WTC11 (cell line): ENCODE measurements around the gene NHLRC3. TPM values are rescaled to one million over a fixed set of nuclear protein-coding genes. Genes with fewer than 3 reads are reported as not detected.
A peak's percentile ranks its signal among the peaks of the same experiment; 100 is the strongest.

Experiments
- ATAC-seq: fragments of 200-7000 bp; cut with Tn5 transposase; 2 replicates; pipeline ENCODE4 v1.10.0; 2021; ENCODE audit warnings: mild to moderate bottlenecking, moderate library complexity
- CTCF ChIA-PET: fragments of 300-600 bp; sonication (Branson Sonifier 250); formaldehyde crosslinking; loops from one replicate; lab custom pipeline; 2021; ENCODE audit warnings: antibody characterized with exemption; lab: Charles Lee
- POLR2A ChIA-PET: fragments of 350-600 bp; sonication (Branson Sonifier 250); formaldehyde crosslinking; loops from one replicate; lab custom pipeline; 2021; ENCODE audit warnings: antibody characterized with exemption; lab: Charles Lee
- DNase-seq: peaks from one replicate; pipeline ENCODE4 v3.0.0; 2021; ENCODE audit warnings: low spot score
- H3K27ac Mint-ChIP-seq: 2 replicates; pipeline ENCODE4 v1.8.0; 2021; ENCODE audit warnings: mixed read lengths
- H3K27me3 Mint-ChIP-seq: 2 replicates; pipeline ENCODE4 v1.8.0; 2021; ENCODE audit warnings: low read depth, mild to moderate bottlenecking, moderate library complexity, mixed read lengths
- H3K36me3 Mint-ChIP-seq: 2 replicates; pipeline ENCODE4 v1.8.0; 2021; ENCODE audit warnings: mixed read lengths
- H3K4me1 Mint-ChIP-seq: 2 replicates; pipeline ENCODE4 v1.8.0; 2022; ENCODE audit warnings: mixed read lengths
- H3K4me3 Mint-ChIP-seq: 2 replicates; pipeline ENCODE4 v1.8.0; 2021; ENCODE audit warnings: mild to moderate bottlenecking, moderate library complexity, mixed read lengths
- H3K9me3 Mint-ChIP-seq: 2 replicates; pipeline ENCODE4 v1.8.0; 2021; ENCODE audit warnings: mixed read lengths
- ARID4B ChIP-seq: sonication (generic); formaldehyde crosslinking; IDR thresholded peaks from 2 replicates; pipeline ENCODE4 v1.8.0; 2023; ENCODE audit warnings: missing genetic modification reagents, mild to moderate bottlenecking, borderline replicate concordance
- ATF1 ChIP-seq: sonication (generic); formaldehyde crosslinking; IDR thresholded peaks from 2 replicates; pipeline ENCODE4 v1.8.1; 2023; ENCODE audit warnings: mild to moderate bottlenecking, moderate library complexity, missing genetic modification reagents
- ATF6 ChIP-seq: sonication (generic); formaldehyde crosslinking; IDR thresholded peaks from 2 replicates; pipeline ENCODE4 v1.8.1; 2023; ENCODE audit warnings: mild to moderate bottlenecking, missing genetic modification reagents
- CREB1 ChIP-seq: sonication (generic); formaldehyde crosslinking; IDR thresholded peaks from 2 replicates; pipeline ENCODE4 v1.8.0; 2023; ENCODE audit warnings: mild to moderate bottlenecking, missing genetic modification reagents
- KAT7 ChIP-seq: sonication (generic); formaldehyde crosslinking; IDR thresholded peaks from 2 replicates; pipeline ENCODE4 v1.8.1; 2023; ENCODE audit warnings: missing genetic modification reagents, mild to moderate bottlenecking, borderline replicate concordance
- RELA ChIP-seq: sonication (generic); formaldehyde crosslinking; IDR thresholded peaks from 2 replicates; pipeline ENCODE4 v1.8.1; 2022; ENCODE audit warnings: missing genetic modification reagents, mild to moderate bottlenecking, borderline replicate concordance
- USF2 ChIP-seq: sonication (generic); formaldehyde crosslinking; IDR thresholded peaks from 2 replicates; pipeline ENCODE4 v1.8.1; 2023; ENCODE audit warnings: mild to moderate bottlenecking, missing genetic modification reagents, moderate library complexity
- ZNF121 ChIP-seq: sonication (generic); formaldehyde crosslinking; IDR thresholded peaks from 2 replicates; pipeline ENCODE4 v1.8.0; 2023; ENCODE audit warnings: missing genetic modification reagents
- ZNF263 ChIP-seq: sonication (generic); formaldehyde crosslinking; IDR thresholded peaks from 2 replicates; pipeline ENCODE4 v1.8.1; 2022; ENCODE audit warnings: low read depth, mild to moderate bottlenecking, moderate library complexity, missing genetic modification reagents
- ZNF532 ChIP-seq: fragments of 250-450 bp; sonication (Bioruptor Pico); IDR thresholded peaks from 2 replicates; pipeline ENCODE4 v1.9.0; 2021; ENCODE audit warnings: mild to moderate bottlenecking, borderline replicate concordance
- ZSCAN18 ChIP-seq: fragments of 250-450 bp; sonication (Bioruptor Pico); IDR thresholded peaks from 2 replicates; pipeline ENCODE4 v2.1.2; 2022; ENCODE audit warnings: mild to moderate bottlenecking, moderate library complexity
- total RNA-seq: library from RNA; stranded (reverse); gene quantifications from 3 replicates; pipeline ENCODE4 v1.2.3, GENCODE V29; 2021

Gene NHLRC3
- total RNA-seq, 1 experiment from 2014 or later, result 18.8 TPM

GRCh38 chr13:39023316-39023715 is 14.9 kb upstream of the NHLRC3 start:
- TF ChIP-seq ATF1 (CRISPR knock-in tag) (no peak), KAT7 (CRISPR knock-in tag) (no peak), ZNF532 (no peak), ARID4B (CRISPR knock-in tag) (no peak), ZNF121 (CRISPR knock-in tag) (no peak), ZNF263 (CRISPR knock-in tag) (no peak), RELA (CRISPR knock-in tag) (no peak)
- H3K4me3 Mint-ChIP-seq, result peak overlapping the region; percentile 32
- CTCF ChIA-PET, result no interaction called here
- POLR2A ChIA-PET, result interaction anchor here (1.7 kb wide), 1 partner anchor 14 kb away, joined by 10 read pairs; the partner anchor contains the start of gene PROSER1
- H3K9me3 Mint-ChIP-seq, result no peaks in the 10 kb centered on the region
- H3K36me3 Mint-ChIP-seq, result peaks cover 64% of the 10 kb centered on the region
- DNase-seq (no peak), ATAC-seq (peak; percentile 89)
- no peaks in the 10 kb centered on the region for H3K27me3 Mint-ChIP-seq
- peaks cover 63% of the 10 kb centered on the region for H3K4me1 Mint-ChIP-seq
- H3K27ac Mint-ChIP-seq, result peak overlapping the region; percentile 99

- peaks cover 63% of the 10 kb centered on the region for H3K4me1 Mint-ChIP-seq
- peak; percentile 38 for ATAC-seq
- no peak for DNase-seq
- CTCF ChIA-PET, result interaction anchor here (0.6 to 1.3 kb wide), 3 partner anchors 11 to 318 kb away, joined by 3 to 5 read pairs (median 3); no protein-coding TSS in a partner anchor
- TF ChIP-seq CREB1 (no peak), ZSCAN18 (CRISPR knock-in tag) (no peak), ZNF121 (CRISPR knock-in tag) (no peak), USF2 (CRISPR knock-in tag) (no peak), ATF6 (CRISPR knock-in tag) (no peak)
- TF ChIP-seq, all 79 proteins: peak for 0
- peak overlapping the region; percentile 99 for H3K27ac Mint-ChIP-seq
- POLR2A ChIA-PET, result interaction anchor here (1.7 kb wide), 1 partner anchor 13 kb away, joined by 10 read pairs; the partner anchor contains the start of gene PROSER1
- peaks cover 66% of the 10 kb centered on the region for H3K36me3 Mint-ChIP-seq
- H3K9me3 Mint-ChIP-seq, result no peaks in the 10 kb centered on the region
- H3K4me3 Mint-ChIP-seq, result peak overlapping the region; percentile 32
- no peaks in the 10 kb centered on the region for H3K27me3 Mint-ChIP-seq
Observed at GRCh38 chr13:39023761-39024160, 14.5 kb upstream of the NHLRC3 start.
